H1 (cell line): ENCODE measurements around the gene BCO1. TPM values are rescaled to one million over a fixed set of nuclear protein-coding genes. Genes with fewer than 3 reads are reported as not detected.

Experiments used
- CTCF ChIA-PET: fragments of 300-600 bp; sonication (Branson Sonifier 250); formaldehyde crosslinking; loops from one replicate; lab custom pipeline; 2021; ENCODE audit not compliant: partially characterized antibody; lab: Charles Lee
- POLR2A ChIA-PET: fragments of 300-600 bp; sonication (Branson Sonifier 250); formaldehyde crosslinking; loops from one replicate; lab custom pipeline; 2021; ENCODE audit warnings: inconsistent platforms; ENCODE audit not compliant: partially characterized antibody; lab: Charles Lee
- DNase-seq, 2 experiments: peaks; one replicate each; pipeline versions ENCODE4 v3.0.0 to v3.0.0-alpha.2; 2010 to 2022; ENCODE audit warnings: low spot score in 2 of 2, low read depth in 1 of 2, mixed read lengths in 1 of 2
- FAIRE-seq: peaks from 2 replicates; lab custom pipeline; 2011; peaks lifted over from hg19 to GRCh38; lab: Jason Lieb, UNC
- H2AFZ ChIP-seq: 2 replicates; pipeline ENCODE4 v1.8.1; 2012; ENCODE audit warnings: low read length, inconsistent platforms
- H2AK5ac ChIP-seq: 2 replicates; pipeline ENCODE4 v1.6.1; 2013; ENCODE audit warnings: low read depth, low read length
- H2BK120ac ChIP-seq: replicated peaks from 2 replicates; pipeline ENCODE3; 2013; ENCODE audit warnings: low read depth, low read length, inconsistent platforms
- H2BK12ac ChIP-seq: 2 replicates; pipeline ENCODE4 v1.6.1; 2013; ENCODE audit warnings: low read depth, low read length
- H2BK15ac ChIP-seq: 2 replicates; pipeline ENCODE4 v1.6.1; 2013; ENCODE audit warnings: low read length
- H2BK20ac ChIP-seq: 2 replicates; pipeline ENCODE4 v1.6.1; 2013; ENCODE audit warnings: low read length
- H2BK5ac ChIP-seq: 2 replicates; pipeline ENCODE4 v1.6.1; 2013; ENCODE audit warnings: low read depth, low read length
- H3K14ac ChIP-seq: 2 replicates; pipeline ENCODE4 v1.6.1; 2013; ENCODE audit warnings: inconsistent platforms; ENCODE audit not compliant: insufficient read length
- H3K18ac ChIP-seq: 2 replicates; pipeline ENCODE4 v1.6.1; 2013; ENCODE audit warnings: low read length; ENCODE audit errors: extremely low read depth
- H3K23ac ChIP-seq: 2 replicates; pipeline ENCODE4 v1.6.1; 2013; ENCODE audit warnings: inconsistent platforms; ENCODE audit not compliant: insufficient read length
- H3K23me2 ChIP-seq: 2 replicates; pipeline ENCODE4 v1.6.1; 2013; ENCODE audit warnings: low read depth, low read length
- H3K27ac ChIP-seq: 2 replicates; pipeline ENCODE4 v1.6.1; 2011; ENCODE audit warnings: low read depth, low read length, inconsistent platforms
- H3K27me3 ChIP-seq, 4 experiments: replicated peaks in 1 of 4; 1 replicate in 1 of 4; 2 replicates in 3 of 4; pipeline versions ENCODE4 v1.6.1 to v1.8.1; 2011 to 2013; ENCODE audit warnings: low read length in 3 of 4, mild to moderate bottlenecking in 3 of 4, inconsistent platforms in 2 of 4, mixed read lengths in 2 of 4, moderate library complexity in 1 of 4; ENCODE audit not compliant: control insufficient read depth in 3 of 4, insufficient read depth in 3 of 4; ENCODE audit errors: extremely low read depth in 1 of 4
- H3K36me3 ChIP-seq, 4 experiments: 2 replicates each; pipeline versions ENCODE4 v1.6.1 to v1.8.1; 2011 to 2013; ENCODE audit warnings: mild to moderate bottlenecking in 4 of 4, low read length in 3 of 4, moderate library complexity in 2 of 4, control low read depth in 1 of 4, inconsistent platforms in 1 of 4; ENCODE audit not compliant: insufficient read depth in 4 of 4, control insufficient read depth in 2 of 4
- H3K4ac ChIP-seq: replicated peaks from 2 replicates; pipeline ENCODE3; 2013; ENCODE audit warnings: low read length, low read depth, mixed read lengths, inconsistent platforms; ENCODE audit not compliant: insufficient read length
- H3K4me1 ChIP-seq, 4 experiments: replicated peaks in 1 of 4; 1 replicate in 1 of 4; 2 replicates in 3 of 4; pipeline versions ENCODE4 v1.6.1 to v1.8.1; 2011 to 2013; ENCODE audit warnings: low read length in 3 of 4, inconsistent platforms in 2 of 4, mixed read lengths in 1 of 4; ENCODE audit not compliant: insufficient read depth in 4 of 4, control insufficient read depth in 3 of 4
- H3K4me2 ChIP-seq, 2 experiments: 2 replicates each; pipeline versions ENCODE4 v1.6.1 to v1.8.1; 2011 to 2013; ENCODE audit warnings: low read depth in 2 of 2, low read length in 2 of 2, control low read depth in 1 of 2, inconsistent platforms in 1 of 2, mild to moderate bottlenecking in 1 of 2; ENCODE audit not compliant: insufficient read depth in 1 of 2
- H3K4me3 ChIP-seq, 4 experiments: fragments of 200-600, 300-600 bp in 1 of 4; sonication (generic), shearing (Covaris generic), sonication (Bioruptor Twin) in 1 of 4; 2 replicates each; pipeline versions ENCODE4 v1.5.1 to v1.8.1; 2011 to 2016; ENCODE audit warnings: low read length in 4 of 4, low read depth in 3 of 4, control low read depth in 2 of 4, inconsistent platforms in 2 of 4, mild to moderate bottlenecking in 2 of 4, mixed read lengths in 1 of 4, moderate library complexity in 1 of 4; ENCODE audit not compliant: insufficient read depth in 2 of 4; ENCODE audit errors: extremely low read depth in 1 of 4
- H3K56ac ChIP-seq: replicated peaks from 2 replicates; pipeline ENCODE3; 2013; ENCODE audit warnings: low read depth, mild to moderate bottlenecking, mixed read lengths, low read length, inconsistent platforms; ENCODE audit not compliant: insufficient read length
- H3K79me1 ChIP-seq: 2 replicates; pipeline ENCODE4 v1.6.1; 2013; ENCODE audit warnings: low read depth, low read length, control low read depth
- H3K79me2 ChIP-seq, 2 experiments: 2 replicates each; pipeline versions ENCODE4 v1.6.1 to v1.8.1; 2012 to 2013; ENCODE audit warnings: low read length in 2 of 2, mild to moderate bottlenecking in 2 of 2, inconsistent platforms in 1 of 2; ENCODE audit not compliant: insufficient read depth in 2 of 2, control insufficient read depth in 1 of 2
- H3K9ac ChIP-seq, 4 experiments: replicated peaks in 1 of 4; 1 replicate in 1 of 4; 2 replicates in 3 of 4; pipeline versions ENCODE4 v1.6.1 to v1.8.1; 2011 to 2013; ENCODE audit warnings: low read depth in 3 of 4, low read length in 3 of 4, control low read depth in 2 of 4, mild to moderate bottlenecking in 2 of 4, moderate library complexity in 2 of 4, inconsistent platforms in 1 of 4; ENCODE audit errors: extremely low read depth in 1 of 4
- H3K9me3 ChIP-seq, 2 experiments: 2 replicates each; pipeline versions ENCODE4 v1.6.1 to v1.8.1; 2012 to 2013; ENCODE audit warnings: mild to moderate bottlenecking in 2 of 2, moderate library complexity in 2 of 2, control low read depth in 1 of 2, inconsistent platforms in 1 of 2, low read depth in 1 of 2, low read length in 1 of 2, mixed read lengths in 1 of 2; ENCODE audit not compliant: insufficient read depth in 2 of 2
- H4K20me1 ChIP-seq, 2 experiments: replicated peaks in 1 of 2; 2 replicates each; pipeline versions ENCODE3 to v1.8.1; 2011 to 2013; ENCODE audit warnings: inconsistent platforms in 2 of 2, low read length in 2 of 2, mild to moderate bottlenecking in 1 of 2; ENCODE audit not compliant: insufficient read depth in 2 of 2, control insufficient read depth in 1 of 2
- H4K5ac ChIP-seq: 2 replicates; pipeline ENCODE4 v1.6.1; 2013; ENCODE audit warnings: low read length, low read depth, mixed read lengths, inconsistent platforms; ENCODE audit not compliant: insufficient read length
- H4K8ac ChIP-seq: 2 replicates; pipeline ENCODE4 v1.8.0; 2013; ENCODE audit warnings: mild to moderate bottlenecking, moderate library complexity, low read length, inconsistent platforms; ENCODE audit not compliant: insufficient read depth; ENCODE audit errors: extremely low read depth
- H4K91ac ChIP-seq: replicated peaks from 2 replicates; pipeline ENCODE3; 2013; ENCODE audit warnings: low read length, mixed read lengths, inconsistent platforms; ENCODE audit not compliant: insufficient read length
- CTBP2 ChIP-seq: IDR thresholded peaks from 2 replicates; pipeline ENCODE4 v1.7.0; 2011; ENCODE audit warnings: borderline replicate concordance, mild to moderate bottlenecking, moderate library complexity, mixed read lengths, low read length; ENCODE audit not compliant: insufficient read depth, insufficient read length
- KDM4A ChIP-seq: IDR thresholded peaks from one replicate; pipeline ENCODE4 v1.7.1; 2012; ENCODE audit warnings: low read depth, mild to moderate bottlenecking, moderate library complexity, low read length, inconsistent platforms; ENCODE audit not compliant: severe bottlenecking
- SIN3A ChIP-seq, 2 experiments: IDR thresholded peaks in 1 of 2; conservative IDR thresholded peaks in 1 of 2; 2 replicates each; pipeline ENCODE4 v1.6.1; 2011 to 2012; ENCODE audit warnings: low read length in 2 of 2, improper control_type of control experiment in 1 of 2, low read depth in 1 of 2, mild to moderate bottlenecking in 1 of 2
- ZNF274 ChIP-seq: IDR thresholded peaks from 2 replicates; pipeline ENCODE4 v1.7.0; 2012; ENCODE audit warnings: low read length, borderline replicate concordance; ENCODE audit errors: extremely low read depth
- WGBS, 2 experiments: shearing (Covaris generic) in 1 of 2; methylation state at CpG; one replicate each; pipeline versions ENCODE4 v1.1.6 to v1.1.7; 2013 to 2015; ENCODE audit warnings: low lambda C conversion rate in 2 of 2, mixed read lengths in 2 of 2, inconsistent platforms in 1 of 2, low coverage in 1 of 2, missing lambda C conversion rate in 1 of 2; ENCODE audit not compliant: insufficient replicate concordance in 2 of 2, insufficient coverage in 1 of 2, insufficient read length in 1 of 2; ENCODE audit errors: extremely low coverage in 1 of 2, missing lambda C conversion rate in 1 of 2; 5-methylcytosine and 5-hydroxymethylcytosine counted together
- polyA plus RNA-seq, 7 experiments: library from polyadenylated mRNA; depleted of rRNA in 3 of 7; stranded (reverse) in 5 of 7; unstranded in 2 of 7; fragments of >200 nt in 5 of 7; fragments of 200-250 nt in 2 of 7; gene quantifications; 1 replicate in 5 of 7; 2 replicates in 1 of 7; 4 replicates in 1 of 7; pipeline versions ENCODE4 v1.2.1 to v1.2.3, GENCODE V29; 2011 to 2013; ENCODE audit warnings: missing spikeins in 2 of 7, mixed read lengths in 2 of 7
- total RNA-seq: library from RNA; stranded (reverse); fragmentation: NEBNext Ultra II Directional; extraction: Animal tissue kit (Norgen Biotek cat#: 25700); gene quantifications from 2 replicates; pipeline ENCODE4 v1.2.1, GENCODE V29; 2021

The BCO1 gene
- total and polyA plus RNA-seq, 2 of the 8 experiments (the other 6 are each of a cell fraction or from before 2014, with no cell fraction given), result 0.21 TPM; not detected in 1

DNA sequence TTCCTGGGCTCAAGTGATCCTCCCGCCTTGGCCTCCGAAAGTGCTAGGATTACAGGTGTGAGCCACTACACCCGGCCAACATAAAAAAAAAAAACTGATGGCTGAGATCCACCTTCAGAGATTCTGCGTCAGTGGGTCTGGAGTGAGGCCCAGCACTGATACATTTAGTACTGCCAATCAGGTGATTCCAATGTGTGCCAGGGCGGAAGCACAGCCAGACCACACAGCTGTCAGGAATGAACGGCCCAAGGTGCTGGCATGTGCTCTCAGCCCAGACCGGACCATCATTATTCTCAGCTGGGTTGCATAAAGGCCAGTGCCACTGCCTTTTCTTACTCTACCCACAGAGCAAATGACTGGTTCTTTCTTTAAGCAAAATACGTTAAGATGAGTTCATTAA is 1.2 kb upstream of the BCO1 start:
- no peak overlapping the region for H2BK5ac ChIP-seq
- no peaks in the 10 kb centered on the region; the same call in 1 of the 2 replicates for H3K23me2 ChIP-seq
- H4K8ac ChIP-seq, result no peak overlapping the region; the same call in 1 of the 2 replicates
- H3K14ac ChIP-seq, result no peak overlapping the region
- H3K27me3 ChIP-seq, result no peaks in the 10 kb centered on the region
- H4K20me1 ChIP-seq, result no peaks in the 10 kb centered on the region
- no peak overlapping the region for H3K23ac ChIP-seq
- no peak overlapping the region for H2BK120ac ChIP-seq
- no peak overlapping the region for H2BK15ac ChIP-seq
- H3K56ac ChIP-seq, result no peak overlapping the region
- no peak overlapping the region for H2AFZ ChIP-seq
- no peaks in the 10 kb centered on the region for H3K79me1 ChIP-seq
- WGBS, 2 experiments, result 86% methylated on average over 8 of the region's 8 CpGs; no CpG with 5 or more reads in 1 of the 2 experiments
- no peak overlapping the region for H3K18ac ChIP-seq
- no peak for FAIRE-seq
- no peak overlapping the region for H4K91ac ChIP-seq
- CTCF ChIA-PET, result interaction anchor here (0.7 to 2.8 kb wide), 3 partner anchors 24 to 128 kb away, joined by 3 to 13 read pairs (median 4); no protein-coding TSS in a partner anchor
- peak overlapping the region in 1 of 2 experiments; percentile 73; a peak in 1 of 4 replicates for H3K4me2 ChIP-seq
- H3K4me1 ChIP-seq, result peaks cover 0 to 13% (median 5%) of the 10 kb centered on the region in 4 experiments; a peak in 6 of 7 replicates
- TF ChIP-seq ZNF274 (no peak), KDM4A (no peak), SIN3A (conservative IDR thresholded peaks at IDR 0.05 in 1 of 2, IDR thresholded peaks at IDR 0.05 in 1 of 2; ENCODE audit: low read depth in 1 of 2, low read length in 2 of 2) (no peak), CTBP2 (no peak)
- POLR2A ChIA-PET, result interaction anchor here (1.1 to 1.7 kb wide), 2 partner anchors 17 to 78 kb away, joined by 3 to 4 read pairs; partner anchors contain the start of gene GAN
- H3K27ac ChIP-seq, result no peak overlapping the region
- H4K5ac ChIP-seq, result no peak overlapping the region
- H3K9ac ChIP-seq, result no peak overlapping the region
- H3K4me3 ChIP-seq, result no peak overlapping the region
- no peak overlapping the region for H3K4ac ChIP-seq
- H3K9me3 ChIP-seq, result no peaks in the 10 kb centered on the region
- no peaks in the 10 kb centered on the region for H3K79me2 ChIP-seq
- no peak overlapping the region for H2AK5ac ChIP-seq
- no peaks in the 10 kb centered on the region for H3K36me3 ChIP-seq
- no peak for DNase-seq
- no peak overlapping the region for H2BK20ac ChIP-seq
- H2BK12ac ChIP-seq, result no peak overlapping the region
